HEK293 (cell line): ENCODE measurements around the gene UGT1A4.

Source experiments
- CTCF ChIA-PET: fragments of 350-600 bp; formaldehyde crosslinking; extraction: SDS; loops from one replicate; lab custom pipeline; 2021; ENCODE audit warnings: antibody characterized with exemption; lab: Yijun Ruan, JAX
- POLR2A ChIA-PET: fragments of 300-600 bp; formaldehyde crosslinking; extraction: SDS; loops from one replicate; lab custom pipeline; 2020; ENCODE audit warnings: antibody characterized with exemption, inconsistent platforms; lab: Yijun Ruan, JAX
- H3K27ac ChIP-seq: fragments of 200-500 bp; sonication (Bioruptor generic); 2 replicates; pipeline ENCODE4 v1.5.1; 2014; ENCODE audit warnings: low read depth, low read length, control low read depth, inconsistent platforms; ENCODE audit errors: extremely low read depth
- H3K36me3 ChIP-seq, 2 experiments: fragments of 200-500 bp in 1 of 2; sonication (Bioruptor generic) in 1 of 2; 1 replicate in 1 of 2; 2 replicates in 1 of 2; pipeline ENCODE4 v1.5.1; 2014 to 2017; ENCODE audit warnings: inconsistent platforms in 2 of 2, low read length in 2 of 2; ENCODE audit not compliant: control insufficient read depth in 2 of 2, insufficient read depth in 1 of 2
- H3K4me1 ChIP-seq: fragments of 200-500 bp; sonication (Bioruptor generic); 2 replicates; pipeline ENCODE4 v1.5.1; 2014; ENCODE audit warnings: mild to moderate bottlenecking, low read length, inconsistent platforms; ENCODE audit not compliant: control insufficient read depth, insufficient read depth
- H3K4me3 ChIP-seq: 2 replicates; pipeline ENCODE4 v1.5.1; 2011; ENCODE audit warnings: low read depth, mild to moderate bottlenecking, control low read depth, low read length, moderate library complexity
- H3K9me3 ChIP-seq: fragments of 200-500 bp; sonication (Bioruptor generic); 2 replicates; pipeline ENCODE4 v1.5.1; 2014; ENCODE audit warnings: low read depth, low read length, inconsistent platforms; ENCODE audit not compliant: control insufficient read depth, insufficient read depth
- KLF7 ChIP-seq: fragments of 450-650 bp; formaldehyde crosslinking; IDR thresholded peaks from 2 replicates; pipeline ENCODE4 v1.5.1; 2016; ENCODE audit warnings: missing biosample characterization, missing genetic modification characterization, borderline replicate concordance
- MYNN ChIP-seq: fragments of 450-650 bp; formaldehyde crosslinking; IDR thresholded peaks from 2 replicates; pipeline ENCODE4 v1.5.1; 2016; ENCODE audit warnings: missing biosample characterization, missing genetic modification characterization, borderline replicate concordance
- SP2 ChIP-seq: fragments of 450-650 bp; formaldehyde crosslinking; IDR thresholded peaks from 2 replicates; pipeline ENCODE4 v1.5.1; 2016; ENCODE audit warnings: missing biosample characterization, missing genetic modification characterization
- ZNF10 ChIP-seq: fragments of 450-650 bp; formaldehyde crosslinking; IDR thresholded peaks from 2 replicates; pipeline ENCODE4 v1.5.1; 2017; ENCODE audit warnings: missing biosample characterization, missing genetic modification characterization
- ZNF132 ChIP-seq: fragments of 450-650 bp; formaldehyde crosslinking; IDR thresholded peaks from 2 replicates; pipeline ENCODE4 v1.5.1; 2017; ENCODE audit warnings: missing biosample characterization, missing genetic modification characterization, borderline replicate concordance
- ZNF16 ChIP-seq: fragments of 450-650 bp; formaldehyde crosslinking; IDR thresholded peaks from 2 replicates; pipeline ENCODE4 v1.5.1; 2016; ENCODE audit warnings: low read depth, missing biosample characterization, missing genetic modification characterization
- ZNF585B ChIP-seq: fragments of 450-650 bp; formaldehyde crosslinking; IDR thresholded peaks from 2 replicates; pipeline ENCODE4 v1.5.1; 2016; ENCODE audit warnings: missing biosample characterization, missing genetic modification characterization
- ZNF629 ChIP-seq: fragments of 450-650 bp; formaldehyde crosslinking; IDR thresholded peaks from 2 replicates; pipeline ENCODE4 v1.5.1; 2017; ENCODE audit warnings: missing biosample characterization, missing genetic modification characterization
- ZNF664 ChIP-seq: fragments of 450-650 bp; formaldehyde crosslinking; IDR thresholded peaks from 2 replicates; pipeline ENCODE4 v1.5.1; 2016; ENCODE audit warnings: missing biosample characterization, missing genetic modification characterization
- ZNF777 ChIP-seq: fragments of 450-650 bp; formaldehyde crosslinking; IDR thresholded peaks from 2 replicates; pipeline ENCODE4 v1.5.1; 2017; ENCODE audit warnings: missing biosample characterization, missing genetic modification characterization, borderline replicate concordance
- ZSCAN16 ChIP-seq: fragments of 450-650 bp; formaldehyde crosslinking; IDR thresholded peaks from 2 replicates; pipeline ENCODE4 v1.5.1; 2016; ENCODE audit warnings: missing biosample characterization, missing genetic modification characterization
- TF ChIP-seq, protein P1 (sequence below): fragments of 450-650 bp; formaldehyde crosslinking; IDR thresholded peaks from 2 replicates; pipeline ENCODE4 v1.5.1; 2017; ENCODE audit warnings: missing biosample characterization, missing genetic modification characterization
- TF ChIP-seq, protein P2 (sequence below): fragments of 450-650 bp; formaldehyde crosslinking; IDR thresholded peaks from 2 replicates; pipeline ENCODE4; 2016; ENCODE audit warnings: missing biosample characterization, missing genetic modification characterization
- TF ChIP-seq, protein P3 (sequence below): fragments of 450-650 bp; formaldehyde crosslinking; IDR thresholded peaks from 2 replicates; pipeline ENCODE4 v1.5.1; 2016; ENCODE audit warnings: missing biosample characterization, missing genetic modification characterization
- TF ChIP-seq, protein P4 (sequence below): fragments of 450-650 bp; formaldehyde crosslinking; IDR thresholded peaks from 2 replicates; pipeline ENCODE4 v1.5.1; 2017; ENCODE audit warnings: missing biosample characterization, missing genetic modification characterization
- TF ChIP-seq, protein P5 (sequence below): fragments of 450-650 bp; formaldehyde crosslinking; IDR thresholded peaks from 2 replicates; pipeline ENCODE4 v1.5.1; 2016; ENCODE audit warnings: missing biosample characterization, missing genetic modification characterization

Gene UGT1A4

DNA sequence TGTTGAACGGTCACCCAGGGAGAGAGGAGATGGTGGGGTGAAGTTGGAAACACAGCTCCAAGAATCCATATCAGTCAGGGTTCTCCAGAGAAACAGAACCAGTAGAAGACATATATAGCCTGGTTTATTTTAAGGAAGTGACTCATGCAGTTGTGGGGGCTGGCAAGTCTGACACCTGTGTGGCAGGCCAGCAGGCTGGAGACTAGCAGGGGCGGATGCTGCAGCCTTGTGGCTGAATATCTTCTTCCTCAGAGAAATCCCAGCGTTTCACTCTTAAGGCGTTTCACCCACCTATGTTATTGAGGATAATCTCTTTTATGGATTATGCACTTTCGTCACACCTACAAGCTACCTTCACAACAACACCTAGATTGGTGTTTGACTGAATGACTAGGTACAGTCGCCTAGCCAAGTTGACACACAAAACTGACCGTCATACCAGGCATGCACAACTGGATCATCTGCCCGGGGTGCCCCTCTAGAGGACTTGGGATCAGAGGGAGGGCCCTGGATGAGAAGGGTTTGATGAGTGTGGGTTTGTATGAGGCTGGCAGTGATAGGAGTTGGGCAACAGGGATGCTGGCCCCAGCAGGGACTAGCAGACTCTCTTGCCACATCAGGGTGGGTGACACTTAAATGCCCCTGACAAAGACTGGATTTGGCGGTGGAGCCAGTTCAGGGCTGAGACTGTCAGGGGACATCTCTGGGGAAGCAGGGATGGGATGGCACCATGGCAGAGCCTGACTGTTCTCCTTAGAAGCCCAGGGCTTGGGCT, 83.0 kb downstream of the UGT1A4 start:
- H3K36me3 ChIP-seq, result no peaks in the 10 kb centered on the region
- H3K4me1 ChIP-seq, result no peaks in the 10 kb centered on the region
- H3K9me3 ChIP-seq, result no peaks in the 10 kb centered on the region
- TF ChIP-seq, protein P1, sequence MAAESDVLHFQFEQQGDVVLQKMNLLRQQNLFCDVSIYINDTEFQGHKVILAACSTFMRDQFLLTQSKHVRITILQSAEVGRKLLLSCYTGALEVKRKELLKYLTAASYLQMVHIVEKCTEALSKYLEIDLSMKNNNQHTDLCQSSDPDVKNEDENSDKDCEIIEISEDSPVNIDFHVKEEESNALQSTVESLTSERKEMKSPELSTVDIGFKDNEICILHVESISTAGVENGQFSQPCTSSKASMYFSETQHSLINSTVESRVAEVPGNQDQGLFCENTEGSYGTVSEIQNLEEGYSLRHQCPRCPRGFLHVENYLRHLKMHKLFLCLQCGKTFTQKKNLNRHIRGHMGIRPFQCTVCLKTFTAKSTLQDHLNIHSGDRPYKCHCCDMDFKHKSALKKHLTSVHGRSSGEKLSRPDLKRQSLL, result no peak
- TF ChIP-seq ZSCAN16 (no peak), ZNF664 (tag by site-specific recombination) (no peak)
- no peak overlapping the region for H3K4me3 ChIP-seq
- ChIA-PET POLR2A (no interaction called here), CTCF (no interaction called here)
- H3K27ac ChIP-seq, result no peak overlapping the region

DNA sequence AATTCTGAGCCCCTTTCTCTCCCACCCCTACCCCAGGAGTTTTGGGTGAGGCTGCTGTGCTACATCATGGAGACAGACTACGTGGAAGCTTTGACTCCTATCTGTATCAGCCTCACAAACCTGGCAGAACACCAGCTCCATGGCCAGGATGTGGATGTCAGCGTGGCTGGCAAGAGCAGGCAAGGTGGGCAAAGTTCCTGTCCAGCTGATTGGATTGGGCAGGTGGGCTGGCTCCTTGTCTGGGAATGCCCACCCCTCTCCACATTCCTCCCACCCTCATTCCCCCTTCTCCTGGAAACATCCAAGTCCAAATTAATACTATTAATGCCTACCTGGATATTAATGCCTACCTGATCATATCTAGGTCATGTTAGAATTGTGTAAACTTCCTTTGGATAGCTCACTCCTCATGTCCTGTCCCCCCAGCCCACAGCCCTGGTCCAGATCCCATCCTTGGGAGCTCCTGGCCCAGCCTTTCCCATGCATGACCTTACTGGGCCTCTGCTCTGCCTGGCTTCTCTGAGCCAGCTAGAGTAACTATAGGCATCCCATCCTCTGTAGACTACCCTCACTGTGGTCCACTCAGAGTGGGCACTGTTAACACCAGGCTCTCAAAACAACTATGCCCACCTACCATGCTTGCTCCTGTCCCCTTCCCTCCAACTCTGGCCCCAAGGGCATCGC, 83.7 kb downstream of the UGT1A4 start:
- no peak overlapping the region for H3K27ac ChIP-seq
- no peaks in the 10 kb centered on the region for H3K9me3 ChIP-seq
- H3K4me1 ChIP-seq, result no peaks in the 10 kb centered on the region
- no peak overlapping the region for H3K4me3 ChIP-seq
- TF ChIP-seq ZNF585B (tag by site-specific recombination), result no peak
- TF ChIP-seq ZNF629 (tag by site-specific recombination), result no peak
- TF ChIP-seq, protein P2, sequence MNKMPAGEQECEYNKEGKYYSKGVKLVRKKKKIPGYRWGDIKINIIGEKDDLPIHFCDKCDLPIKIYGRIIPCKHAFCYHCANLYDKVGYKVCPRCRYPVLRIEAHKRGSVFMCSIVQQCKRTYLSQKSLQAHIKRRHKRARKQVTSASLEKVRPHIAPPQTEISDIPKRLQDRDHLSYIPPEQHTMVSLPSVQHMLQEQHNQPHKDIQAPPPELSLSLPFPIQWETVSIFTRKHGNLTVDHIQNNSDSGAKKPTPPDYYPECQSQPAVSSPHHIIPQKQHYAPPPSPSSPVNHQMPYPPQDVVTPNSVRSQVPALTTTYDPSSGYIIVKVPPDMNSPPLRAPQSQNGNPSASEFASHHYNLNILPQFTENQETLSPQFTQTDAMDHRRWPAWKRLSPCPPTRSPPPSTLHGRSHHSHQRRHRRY (tag by site-specific recombination), result no peak
- ChIA-PET CTCF (no interaction called here), POLR2A (no interaction called here)
- no peaks in the 10 kb centered on the region for H3K36me3 ChIP-seq

DNA sequence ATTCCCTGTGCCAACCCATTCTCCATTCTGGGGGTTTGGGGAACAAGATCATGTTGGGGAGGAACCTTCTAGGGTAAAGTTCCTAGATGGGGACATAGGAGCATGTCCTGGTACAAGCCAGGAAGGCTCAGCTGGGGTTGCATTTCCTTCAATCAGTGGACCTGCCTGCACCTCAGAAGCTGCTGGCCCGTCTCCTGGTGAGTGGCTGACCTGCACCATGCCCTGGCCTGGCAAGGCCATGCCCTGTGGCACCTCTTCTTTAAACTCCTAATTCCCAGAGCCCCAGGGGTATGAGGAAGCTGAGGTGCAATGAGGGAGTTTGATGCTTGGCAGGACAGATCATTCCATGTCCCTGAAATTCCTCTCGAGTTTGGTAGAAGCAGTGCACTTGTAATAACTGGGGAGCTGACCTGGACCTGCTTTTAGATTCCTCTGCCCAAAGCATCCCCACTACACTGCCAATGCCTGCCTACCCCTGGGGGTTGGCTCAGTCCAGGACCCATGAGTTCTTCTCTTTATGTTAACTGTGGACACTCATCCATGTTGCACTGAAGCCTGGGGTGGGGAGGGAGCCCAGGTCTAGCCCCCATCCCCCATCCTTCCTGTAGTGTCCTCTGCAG, 84.9 kb downstream of the UGT1A4 start:
- CTCF ChIA-PET, result no interaction called here

More for the DNA sequence above, 84.9 kb downstream of the UGT1A4 start:
- Histone ChIP-seq H3K36me3 (no peaks in the 10 kb centered on the region), H3K27ac (no peak overlapping the region), H3K9me3 (no peaks in the 10 kb centered on the region), H3K4me1 (no peaks in the 10 kb centered on the region)
- TF ChIP-seq, protein P3, sequence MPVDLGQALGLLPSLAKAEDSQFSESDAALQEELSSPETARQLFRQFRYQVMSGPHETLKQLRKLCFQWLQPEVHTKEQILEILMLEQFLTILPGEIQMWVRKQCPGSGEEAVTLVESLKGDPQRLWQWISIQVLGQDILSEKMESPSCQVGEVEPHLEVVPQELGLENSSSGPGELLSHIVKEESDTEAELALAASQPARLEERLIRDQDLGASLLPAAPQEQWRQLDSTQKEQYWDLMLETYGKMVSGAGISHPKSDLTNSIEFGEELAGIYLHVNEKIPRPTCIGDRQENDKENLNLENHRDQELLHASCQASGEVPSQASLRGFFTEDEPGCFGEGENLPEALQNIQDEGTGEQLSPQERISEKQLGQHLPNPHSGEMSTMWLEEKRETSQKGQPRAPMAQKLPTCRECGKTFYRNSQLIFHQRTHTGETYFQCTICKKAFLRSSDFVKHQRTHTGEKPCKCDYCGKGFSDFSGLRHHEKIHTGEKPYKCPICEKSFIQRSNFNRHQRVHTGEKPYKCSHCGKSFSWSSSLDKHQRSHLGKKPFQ (tag by site-specific recombination), result no peak
- TF ChIP-seq SP2 (tag by site-specific recombination) (no peak), ZNF16 (tag by site-specific recombination) (no peak), ZNF132 (no peak), MYNN (no peak), KLF7 (tag by site-specific recombination) (no peak), ZNF10 (tag by site-specific recombination) (no peak), ZNF777 (tag by site-specific recombination) (no peak)
- TF ChIP-seq, protein P4, sequence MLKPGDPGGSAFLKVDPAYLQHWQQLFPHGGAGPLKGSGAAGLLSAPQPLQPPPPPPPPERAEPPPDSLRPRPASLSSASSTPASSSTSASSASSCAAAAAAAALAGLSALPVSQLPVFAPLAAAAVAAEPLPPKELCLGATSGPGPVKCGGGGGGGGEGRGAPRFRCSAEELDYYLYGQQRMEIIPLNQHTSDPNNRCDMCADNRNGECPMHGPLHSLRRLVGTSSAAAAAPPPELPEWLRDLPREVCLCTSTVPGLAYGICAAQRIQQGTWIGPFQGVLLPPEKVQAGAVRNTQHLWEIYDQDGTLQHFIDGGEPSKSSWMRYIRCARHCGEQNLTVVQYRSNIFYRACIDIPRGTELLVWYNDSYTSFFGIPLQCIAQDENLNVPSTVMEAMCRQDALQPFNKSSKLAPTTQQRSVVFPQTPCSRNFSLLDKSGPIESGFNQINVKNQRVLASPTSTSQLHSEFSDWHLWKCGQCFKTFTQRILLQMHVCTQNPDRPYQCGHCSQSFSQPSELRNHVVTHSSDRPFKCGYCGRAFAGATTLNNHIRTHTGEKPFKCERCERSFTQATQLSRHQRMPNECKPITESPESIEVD (tag by site-specific recombination), result no peak
- TF ChIP-seq, protein P5, sequence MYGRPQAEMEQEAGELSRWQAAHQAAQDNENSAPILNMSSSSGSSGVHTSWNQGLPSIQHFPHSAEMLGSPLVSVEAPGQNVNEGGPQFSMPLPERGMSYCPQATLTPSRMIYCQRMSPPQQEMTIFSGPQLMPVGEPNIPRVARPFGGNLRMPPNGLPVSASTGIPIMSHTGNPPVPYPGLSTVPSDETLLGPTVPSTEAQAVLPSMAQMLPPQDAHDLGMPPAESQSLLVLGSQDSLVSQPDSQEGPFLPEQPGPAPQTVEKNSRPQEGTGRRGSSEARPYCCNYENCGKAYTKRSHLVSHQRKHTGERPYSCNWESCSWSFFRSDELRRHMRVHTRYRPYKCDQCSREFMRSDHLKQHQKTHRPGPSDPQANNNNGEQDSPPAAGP (tag by site-specific recombination), result no peak
- TF ChIP-seq, all 188 proteins: peak for 0
- H3K4me3 ChIP-seq, result no peak overlapping the region
- POLR2A ChIA-PET, result no interaction called here
